ENCODE measurements around the gene LYVE1. TPM values are rescaled to one million over a fixed set of nuclear protein-coding genes. Genes with fewer than 3 reads are reported as not detected.

The LYVE1 gene
- polyA plus RNA-seq, 1 of the 3 experiments (the other 2 are of a cell fraction) = not detected

GRCh38 chr11:10556590-10556989, 11.9 kb downstream of the LYVE1 start:
- CTCF ChIA-PET = no interaction called here
- H3K36me3 ChIP-seq (replicated peaks in 1 of 2; ENCODE audit: control insufficient read depth in 1 of 2, insufficient read depth in 2 of 2, low read length in 1 of 2) = no peaks in the 10 kb centered on the region
- H3K9me2 ChIP-seq = no peaks in the 10 kb centered on the region
- TF ChIP-seq USF1 (IDR thresholded peaks at IDR 0.05; ENCODE audit: borderline replicate concordance, low read depth) (no peak), REST (IDR thresholded peaks at IDR 0.05; ENCODE audit: low read depth, low read length) (no peak), TCF12 (IDR thresholded peaks at IDR 0.05) (no peak), ELF1 (IDR thresholded peaks at IDR 0.05) (no peak), EZH2phosphoT487 (IDR thresholded peaks at IDR 0.05; ENCODE audit: borderline replicate concordance, low read depth) (no peak), IRF3 (IDR thresholded peaks at IDR 0.05; ENCODE audit: low read depth, low read length) (no peak), FOXJ3 (CRISPR knock-in tag; IDR thresholded peaks at IDR 0.05) (no peak), TEAD4 (IDR thresholded peaks at IDR 0.05; ENCODE audit: borderline replicate concordance, insufficient read depth) (no peak), RXRA (IDR thresholded peaks at IDR 0.05; ENCODE audit: borderline replicate concordance, low read depth) (no peak), CHD2 (IDR thresholded peaks at IDR 0.05; ENCODE audit: low read length, partially characterized antibody) (no peak), GATA2 (CRISPR knock-in tag; IDR thresholded peaks at IDR 0.05) (no peak), MXI1 (IDR thresholded peaks at IDR 0.05; ENCODE audit: low read depth, low read length) (no peak), NRF1 (IDR thresholded peaks at IDR 0.05; ENCODE audit: low read depth, low read length) (no peak), NFIC (IDR thresholded peaks at IDR 0.05; ENCODE audit: borderline replicate concordance) (no peak), POLR2AphosphoS5 (IDR thresholded peaks at IDR 0.05; ENCODE audit: low read depth, low read length) (no peak), RCOR1 (IDR thresholded peaks at IDR 0.05; ENCODE audit: low read length) (no peak), FOSL2 (IDR thresholded peaks at IDR 0.05; ENCODE audit: borderline replicate concordance, low read depth) (no peak), MAX (IDR thresholded peaks at IDR 0.05; ENCODE audit: low read depth) (no peak), YY1 (IDR thresholded peaks at IDR 0.05; ENCODE audit: low read depth) (no peak), SMC3 (IDR thresholded peaks at IDR 0.05; ENCODE audit: low read depth, low read length) (no peak)
- H3F3A ChIP-seq (replicated peaks; ENCODE audit: insufficient read depth) = no peaks in the 10 kb centered on the region
- H3K4me1 ChIP-seq (ENCODE audit: control insufficient read depth in 1 of 2, insufficient read depth in 2 of 2, low read depth in 1 of 2, low read length in 1 of 2) = no peaks in the 10 kb centered on the region; a peak in 1 of 4 replicates
- DNase-seq = no peak
- H4K20me1 ChIP-seq (ENCODE audit: insufficient read depth) = no peaks in the 10 kb centered on the region
- no peak overlapping the region for H3K4me3 ChIP-seq (ENCODE audit: low read depth in 2 of 2, low read length in 1 of 2)
- 83% methylated on average over 1 of the region's 1 CpG for WGBS (ENCODE audit: low lambda C conversion rate)
- H3K27me3 ChIP-seq (ENCODE audit: insufficient read depth) = no peaks in the 10 kb centered on the region
- H2AFZ ChIP-seq (ENCODE audit: low read depth) = no peak overlapping the region
- H3K4me2 ChIP-seq = no peak overlapping the region
- H3K27ac ChIP-seq (ENCODE audit: low read depth in 2 of 2, low read length in 1 of 2) = no peak overlapping the region
- POLR2A ChIA-PET = no interaction called here
- no peak overlapping the region for H3K9ac ChIP-seq
- H3K9me3 ChIP-seq = no peaks in the 10 kb centered on the region
- H3K79me2 ChIP-seq (ENCODE audit: insufficient read depth) = no peaks in the 10 kb centered on the region
